HepG2 (cell line): Measurements from ENCODE around the gene BAIAP2L1. TPM values are rescaled to one million over a fixed set of nuclear protein-coding genes. Genes with fewer than 3 reads are reported as not detected.

Experiments used
- ATAC-seq: fragments of 200-7000 bp; cut with Tn5 transposase; 3 replicates; pipeline ENCODE4 v1.9.1; 2020; ENCODE audit warnings: mild to moderate bottlenecking, moderate library complexity
- BruUV-seq: library from RNA; stranded (reverse); fragments of 400-500 nt; replicated peaks from 2 replicates; lab custom pipeline; 2021; lab: Mats Ljungman, UMichigan
- CTCF ChIA-PET: fragments of 300-600 bp; formaldehyde crosslinking; extraction: SDS; loops from one replicate; lab custom pipeline; 2021; ENCODE audit warnings: low total read pairs, inconsistent platforms, low intra/inter-chr PET ratio; lab: Yijun Ruan, JAX
- POLR2A ChIA-PET: fragments of 350-600 bp; sonication (Branson Sonifier 250); formaldehyde crosslinking; loops from one replicate; lab custom pipeline; 2020; ENCODE audit warnings: antibody characterized with exemption, inconsistent platforms; lab: Yijun Ruan, JAX
- DNase-seq: peaks from one replicate; pipeline ENCODE4 v3.0.0-alpha.2; 2015; ENCODE audit warnings: low spot score
- FAIRE-seq: peaks from 3 replicates; lab custom pipeline; 2011; peaks lifted over from hg19 to GRCh38; lab: Jason Lieb, UNC
- H2AFZ ChIP-seq: one replicate; pipeline ENCODE4 v1.6.1; 2011; ENCODE audit warnings: low read length, inconsistent platforms
- H3K27ac ChIP-seq: fragments of 300-600 bp; 3 replicates; pipeline ENCODE4 v1.8.0; 2011; ENCODE audit warnings: mixed run types, mild to moderate bottlenecking, mixed read lengths, low read length, inconsistent platforms; ENCODE audit not compliant: insufficient read depth; ENCODE audit errors: extremely low read length
- H3K27me3 ChIP-seq, 2 experiments: fragments of 200-600 bp in 1 of 2; 2 replicates in 1 of 2; 3 replicates in 1 of 2; pipeline versions ENCODE4 v1.6.0 to v1.8.0; 2011; ENCODE audit warnings: low read length in 2 of 2, mild to moderate bottlenecking in 2 of 2, moderate library complexity in 2 of 2, inconsistent platforms in 1 of 2; ENCODE audit not compliant: insufficient read depth in 2 of 2, control insufficient read depth in 1 of 2
- H3K36me3 ChIP-seq, 2 experiments: fragments of 200-600 bp in 1 of 2; replicated peaks in 1 of 2; 2 replicates in 1 of 2; 3 replicates in 1 of 2; pipeline versions ENCODE4 v1.5.1 to v1.8.0; 2011; ENCODE audit warnings: low read length in 2 of 2, inconsistent platforms in 1 of 2; ENCODE audit not compliant: insufficient read depth in 2 of 2, control insufficient read depth in 1 of 2
- H3K4me1 ChIP-seq: 2 replicates; pipeline ENCODE4 v1.5.1; 2012; ENCODE audit warnings: low read length, inconsistent platforms; ENCODE audit not compliant: insufficient read depth
- H3K4me2 ChIP-seq: 2 replicates; pipeline ENCODE4 v1.6.0; 2011; ENCODE audit warnings: low read depth, low read length, inconsistent platforms
- H3K4me3 ChIP-seq, 3 experiments: fragments of 200-600 bp in 1 of 3; sonication (generic), shearing (Covaris generic) in 1 of 3; replicated peaks in 1 of 3; 2 replicates each; pipeline ENCODE4 v1.5.1; 2011 to 2016; ENCODE audit warnings: low read length in 3 of 3, inconsistent platforms in 2 of 3, low read depth in 2 of 3, mild to moderate bottlenecking in 2 of 3, control low read depth in 1 of 3, mixed read lengths in 1 of 3; ENCODE audit not compliant: insufficient read depth in 1 of 3
- H3K79me2 ChIP-seq: one replicate; pipeline ENCODE4 v1.6.1; 2011; ENCODE audit warnings: low read length, inconsistent platforms; ENCODE audit not compliant: insufficient read depth
- H3K9ac ChIP-seq: 2 replicates; pipeline ENCODE4 v1.6.0; 2011; ENCODE audit warnings: mild to moderate bottlenecking, low read depth, low read length, inconsistent platforms; ENCODE audit not compliant: insufficient read depth
- H3K9me3 ChIP-seq: 2 replicates; pipeline ENCODE4 v1.5.1; 2012; ENCODE audit warnings: mild to moderate bottlenecking, low read length
- H4K20me1 ChIP-seq: 2 replicates; pipeline ENCODE4 v1.6.0; 2011; ENCODE audit warnings: inconsistent platforms, mild to moderate bottlenecking, low read length, moderate library complexity; ENCODE audit not compliant: insufficient read depth
- EED ChIP-seq: sonication (generic); formaldehyde crosslinking; IDR thresholded peaks from 2 replicates; pipeline ENCODE4 v1.5.0; 2020; ENCODE audit warnings: mild to moderate bottlenecking, missing genetic modification reagents
- GMEB1 ChIP-seq: sonication (generic); formaldehyde crosslinking; IDR thresholded peaks from 2 replicates; pipeline ENCODE4 v1.5.1; 2020; ENCODE audit warnings: missing genetic modification reagents, mild to moderate bottlenecking, borderline replicate concordance
- HNF4A ChIP-seq: sonication (generic); formaldehyde crosslinking; IDR thresholded peaks from 2 replicates; pipeline ENCODE4 v1.4.0; 2020; ENCODE audit warnings: missing genetic modification reagents
- HOMEZ ChIP-seq: IDR thresholded peaks from 2 replicates; pipeline ENCODE4 v1.6.1; 2016; ENCODE audit warnings: low read depth
- MED8 ChIP-seq: sonication (generic); formaldehyde crosslinking; IDR thresholded peaks from 2 replicates; pipeline ENCODE4 v1.8.1; 2023; ENCODE audit warnings: mild to moderate bottlenecking, missing genetic modification reagents; ENCODE audit not compliant: insufficient replicate concordance
- MXD3 ChIP-seq: IDR thresholded peaks from 2 replicates; pipeline ENCODE4 v1.6.1; 2016; ENCODE audit warnings: mild to moderate bottlenecking, missing biosample characterization, missing genetic modification reagents
- POLR2AphosphoS2 ChIP-seq: IDR thresholded peaks from 2 replicates; pipeline ENCODE4 v1.6.1; 2011; ENCODE audit warnings: low read depth, low read length, improper control_type of control experiment
- U2AF1 ChIP-seq: fragments of 200-400 bp; formaldehyde crosslinking; optimal IDR thresholded peaks from 2 replicates; pipeline ENCODE3; 2017; ENCODE audit warnings: mild to moderate bottlenecking, low read depth, low read length
- ZNF543 ChIP-seq: sonication (generic); formaldehyde crosslinking; IDR thresholded peaks from 2 replicates; pipeline ENCODE4 v1.4.0; 2020; ENCODE audit warnings: mild to moderate bottlenecking, missing genetic modification reagents
- ZNF644 ChIP-seq: IDR thresholded peaks from 2 replicates; pipeline ENCODE4 v1.6.1; 2016; ENCODE audit warnings: low read depth
- WGBS: methylation state at CpG from one replicate; pipeline ENCODE4 v1.1.6; 2017; ENCODE audit warnings: low lambda C conversion rate; 5-methylcytosine and 5-hydroxymethylcytosine counted together
- in situ Hi-C: cut with HindIII; loops from 2 replicates; pipeline ENCODE4 v1.10.0; 2017; ENCODE audit warnings: low pct_unique_long_range_greater_than_20kb; ENCODE audit not compliant: extremely low pct_ligation_motif_present
- intact Hi-C: fragments of 100-400 bp; cut with micrococcal nuclease; formaldehyde crosslinking; loops from one replicate; pipeline ENCODE4 v1.10.0; 2022; ENCODE audit not compliant: unreplicated experiment
- polyA plus RNA-seq, 8 experiments: library from polyadenylated mRNA; depleted of rRNA in 3 of 8; stranded (reverse) in 7 of 8; unstranded in 1 of 8; fragments of >200 nt; fragmentation: Illumina TruSeq in 4 of 8; extraction: Trizol in 4 of 8; gene quantifications; 2 replicates each; pipeline versions ENCODE4 v1.2.1 to v1.2.3, GENCODE V29; 2011 to 2016; ENCODE audit warnings: low read depth in 4 of 8, missing spikeins in 1 of 8, mixed read lengths in 1 of 8; ENCODE audit not compliant: insufficient read depth in 1 of 8
- total RNA-seq, 5 experiments: library from RNA; depleted of rRNA; stranded (reverse); fragments of >200 nt; fragmentation: Illumina TruSeq; extraction: Trizol; gene quantifications; 2 replicates each; pipeline ENCODE4 v1.2.3, GENCODE V29; 2016; ENCODE audit warnings: low read depth in 1 of 5
- TF ChIP-seq, protein P1 (sequence below): sonication (generic); formaldehyde crosslinking; IDR thresholded peaks from 2 replicates; pipeline ENCODE4 v1.5.0; 2020; ENCODE audit warnings: missing genetic modification reagents
- TF ChIP-seq, protein P2 (sequence below): sonication (generic); formaldehyde crosslinking; IDR thresholded peaks from 2 replicates; pipeline ENCODE4 v1.5.0; 2020; ENCODE audit warnings: missing genetic modification reagents, mild to moderate bottlenecking, borderline replicate concordance
- TF ChIP-seq, protein P3 (sequence below): sonication (generic); formaldehyde crosslinking; IDR thresholded peaks from 2 replicates; pipeline ENCODE4 v1.4.0; 2020; ENCODE audit warnings: mild to moderate bottlenecking, missing genetic modification reagents, borderline replicate concordance

The BAIAP2L1 gene
- total and polyA plus RNA-seq, 2 of the 13 experiments (the other 11 are each of a cell fraction or from before 2014, with no cell fraction given), result 13.0 to 21.5 TPM

DNA sequence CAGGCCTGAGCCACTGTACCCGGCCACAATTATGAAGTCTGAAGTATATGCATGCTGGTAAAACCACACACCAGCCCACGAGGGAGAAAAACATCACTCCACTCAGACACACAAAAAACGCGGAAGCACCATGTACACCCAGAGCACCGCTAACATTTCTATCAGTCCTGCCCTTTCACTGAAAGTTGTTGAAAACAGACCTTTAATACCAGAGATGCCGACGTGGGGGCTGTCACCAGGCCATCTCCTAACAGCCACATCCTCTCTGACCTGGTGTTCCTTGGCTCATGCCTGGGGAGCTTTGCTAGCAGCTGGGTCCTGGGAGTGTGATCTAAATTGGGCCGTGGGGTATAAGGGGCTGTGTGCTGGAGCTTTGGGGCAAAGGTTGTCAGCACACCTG, 49.8 kb downstream of the BAIAP2L1 start (continued):
- TF ChIP-seq, protein P1, sequence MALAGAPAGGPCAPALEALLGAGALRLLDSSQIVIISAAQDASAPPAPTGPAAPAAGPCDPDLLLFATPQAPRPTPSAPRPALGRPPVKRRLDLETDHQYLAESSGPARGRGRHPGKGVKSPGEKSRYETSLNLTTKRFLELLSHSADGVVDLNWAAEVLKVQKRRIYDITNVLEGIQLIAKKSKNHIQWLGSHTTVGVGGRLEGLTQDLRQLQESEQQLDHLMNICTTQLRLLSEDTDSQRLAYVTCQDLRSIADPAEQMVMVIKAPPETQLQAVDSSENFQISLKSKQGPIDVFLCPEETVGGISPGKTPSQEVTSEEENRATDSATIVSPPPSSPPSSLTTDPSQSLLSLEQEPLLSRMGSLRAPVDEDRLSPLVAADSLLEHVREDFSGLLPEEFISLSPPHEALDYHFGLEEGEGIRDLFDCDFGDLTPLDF (CRISPR knock-in tag), result no peak

DNA sequence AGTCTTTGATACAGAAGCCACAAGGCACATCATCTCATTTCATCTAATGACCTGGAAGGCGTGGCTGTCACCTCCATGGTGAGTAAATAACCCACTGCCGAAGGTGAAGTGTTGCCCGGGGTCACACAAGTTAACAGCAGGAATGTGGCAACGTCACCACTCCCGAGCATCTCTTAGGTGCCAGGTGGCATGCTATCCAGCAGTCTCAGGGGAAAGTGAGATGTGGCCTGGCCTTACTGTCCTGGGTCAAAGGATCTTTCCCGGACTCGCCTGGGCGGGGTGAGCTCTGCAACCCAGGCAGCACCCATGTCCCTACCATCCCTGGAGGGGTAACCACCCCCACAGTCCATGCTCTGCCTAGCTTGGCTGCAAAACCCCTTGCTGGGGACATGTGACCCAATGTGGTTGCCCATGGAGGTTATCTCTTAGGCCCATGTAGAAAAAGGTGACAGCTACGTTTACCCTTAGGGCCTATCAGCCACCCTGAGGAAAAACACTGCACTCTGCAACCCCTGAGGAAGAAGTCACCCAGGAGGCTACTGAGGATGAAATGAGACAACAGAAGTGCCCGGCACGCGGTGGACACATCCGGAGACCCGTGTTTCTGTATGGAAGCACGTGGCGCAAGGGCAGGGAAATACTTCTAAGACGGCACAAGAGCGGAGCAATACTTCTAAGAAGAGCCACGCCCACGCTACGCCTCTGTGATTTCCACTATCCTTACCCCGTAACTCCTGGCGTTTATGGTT, 52.0 kb downstream of the BAIAP2L1 start:
- no peak for FAIRE-seq
- Histone ChIP-seq H3K36me3 (peaks cover 2 to 10% of the 10 kb centered on the region in 2 experiments; a peak in 3 of 5 replicates), H3K4me3 (no peak overlapping the region), H3K9me3 (no peaks in the 10 kb centered on the region), H4K20me1 (peaks cover 3% of the 10 kb centered on the region; the same call in 1 of the 2 replicates), H3K27me3 (no peaks in the 10 kb centered on the region), H3K27ac (no peak overlapping the region), H3K4me2 (no peak overlapping the region), H2AFZ (no peak overlapping the region), H3K4me1 (peaks cover under 1% of the 10 kb centered on the region; the same call in 1 of the 2 replicates), H3K9ac (no peak overlapping the region), H3K79me2 (no peaks in the 10 kb centered on the region)
- no peak for DNase-seq
- BruUV-seq, result no TSS peak
- intact Hi-C loops, result no loop called here
- no peak for ATAC-seq
- ChIA-PET POLR2A (no interaction called here), CTCF (no interaction called here)
- in situ Hi-C loops, result no loop called here
- WGBS, result 90% methylated on average over 18 of the region's 23 CpGs
- no peak for TF ChIP-seq ZNF644 (CRISPR knock-in tag)
- no peak for TF ChIP-seq ZNF543 (CRISPR knock-in tag)
- TF ChIP-seq, protein P2, sequence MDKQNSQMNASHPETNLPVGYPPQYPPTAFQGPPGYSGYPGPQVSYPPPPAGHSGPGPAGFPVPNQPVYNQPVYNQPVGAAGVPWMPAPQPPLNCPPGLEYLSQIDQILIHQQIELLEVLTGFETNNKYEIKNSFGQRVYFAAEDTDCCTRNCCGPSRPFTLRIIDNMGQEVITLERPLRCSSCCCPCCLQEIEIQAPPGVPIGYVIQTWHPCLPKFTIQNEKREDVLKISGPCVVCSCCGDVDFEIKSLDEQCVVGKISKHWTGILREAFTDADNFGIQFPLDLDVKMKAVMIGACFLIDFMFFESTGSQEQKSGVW, result no peak
- TF ChIP-seq, protein P3, sequence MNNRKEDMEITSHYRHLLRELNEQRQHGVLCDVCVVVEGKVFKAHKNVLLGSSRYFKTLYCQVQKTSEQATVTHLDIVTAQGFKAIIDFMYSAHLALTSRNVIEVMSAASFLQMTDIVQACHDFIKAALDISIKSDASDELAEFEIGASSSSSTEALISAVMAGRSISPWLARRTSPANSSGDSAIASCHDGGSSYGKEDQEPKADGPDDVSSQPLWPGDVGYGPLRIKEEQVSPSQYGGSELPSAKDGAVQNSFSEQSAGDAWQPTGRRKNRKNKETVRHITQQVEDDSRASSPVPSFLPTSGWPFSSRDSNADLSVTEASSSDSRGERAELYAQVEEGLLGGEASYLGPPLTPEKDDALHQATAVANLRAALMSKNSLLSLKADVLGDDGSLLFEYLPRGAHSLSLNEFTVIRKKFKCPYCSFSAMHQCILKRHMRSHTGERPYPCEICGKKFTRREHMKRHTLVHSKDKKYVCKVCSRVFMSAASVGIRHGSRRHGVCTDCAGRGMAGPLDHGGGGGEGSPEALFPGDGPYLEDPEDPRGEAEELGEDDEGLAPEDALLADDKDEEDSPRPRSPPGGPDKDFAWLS (CRISPR knock-in tag), result no peak
- no peak for TF ChIP-seq EED (CRISPR knock-in tag)
- TF ChIP-seq GMEB1 (CRISPR knock-in tag), result no peak
- no peak for TF ChIP-seq MED8 (CRISPR knock-in tag)
- no peak for TF ChIP-seq POLR2AphosphoS2
- no peak for TF ChIP-seq U2AF1
- no peak for TF ChIP-seq MXD3 (CRISPR knock-in tag)
- no peak for TF ChIP-seq HOMEZ
- TF ChIP-seq HNF4A (CRISPR knock-in tag), result no peak
